DMS114 treated with DMSO at 0.1 percent for 48 hours (cell line): Measurements from ENCODE around the gene RNFT2.

ENCODE experiments used
- DNase-seq: peaks from one replicate; lab custom pipeline; 2025; ENCODE audit not compliant: unreplicated experiment; lab: John Stamatoyannopoulos, UW

RNFT2 gene

DNA sequence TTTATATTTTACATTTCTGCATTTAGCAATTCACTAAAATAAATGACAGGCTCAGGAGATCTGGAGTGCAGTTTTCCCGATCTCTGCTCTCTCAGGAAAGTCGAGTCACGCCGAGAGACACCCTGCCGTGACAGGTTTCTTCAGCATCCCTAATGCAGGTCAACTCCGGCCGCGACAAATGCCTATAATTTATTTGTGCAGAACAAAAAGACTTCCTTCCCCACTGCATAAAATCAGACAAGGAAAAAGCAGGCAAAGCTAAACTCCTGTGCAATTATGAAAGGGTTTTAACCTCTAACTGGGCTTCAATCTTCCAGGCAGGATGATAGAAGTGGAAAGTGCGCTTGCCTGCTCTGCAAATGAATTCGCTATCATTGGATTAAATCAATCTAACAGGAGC, 28.3 kb upstream of the RNFT2 start:
- DNase-seq: no peak

DNA sequence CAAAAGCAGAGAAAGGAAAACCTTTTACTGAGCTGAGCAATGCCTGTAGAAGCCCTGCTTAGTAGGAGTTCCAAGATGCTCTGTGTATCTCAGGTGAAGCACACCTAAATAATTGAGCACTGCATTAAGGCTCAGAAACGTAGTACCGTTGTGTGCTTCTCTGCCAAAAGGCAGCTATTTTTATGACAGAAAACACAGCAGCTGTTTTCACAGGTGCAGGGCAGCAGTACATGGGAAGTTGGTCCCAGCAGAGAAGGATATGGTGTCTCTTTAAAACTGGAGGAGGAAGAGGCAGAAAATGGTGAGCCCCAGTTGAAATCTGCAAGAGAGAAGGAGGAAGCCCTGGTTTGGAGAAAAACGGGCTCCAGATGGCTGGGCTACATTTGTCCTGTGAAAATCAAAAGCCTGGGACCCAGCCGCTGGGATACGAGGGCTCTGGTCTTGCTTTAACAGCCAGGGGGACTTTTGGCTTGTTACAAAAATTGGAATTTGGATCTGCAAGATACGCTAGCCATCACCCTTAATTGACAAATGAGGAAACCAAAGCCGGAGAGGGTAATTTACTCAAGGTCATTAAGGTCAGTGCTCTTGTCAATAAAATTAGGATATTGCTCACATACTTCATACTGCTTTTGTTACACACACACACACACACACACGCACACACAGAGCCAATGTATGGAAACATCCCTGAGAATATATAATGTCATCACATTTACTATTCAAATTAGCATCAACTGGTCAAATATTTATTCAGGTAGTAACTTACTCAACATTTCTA, 27.6 kb upstream of the RNFT2 start:
- no peak for DNase-seq

DNA sequence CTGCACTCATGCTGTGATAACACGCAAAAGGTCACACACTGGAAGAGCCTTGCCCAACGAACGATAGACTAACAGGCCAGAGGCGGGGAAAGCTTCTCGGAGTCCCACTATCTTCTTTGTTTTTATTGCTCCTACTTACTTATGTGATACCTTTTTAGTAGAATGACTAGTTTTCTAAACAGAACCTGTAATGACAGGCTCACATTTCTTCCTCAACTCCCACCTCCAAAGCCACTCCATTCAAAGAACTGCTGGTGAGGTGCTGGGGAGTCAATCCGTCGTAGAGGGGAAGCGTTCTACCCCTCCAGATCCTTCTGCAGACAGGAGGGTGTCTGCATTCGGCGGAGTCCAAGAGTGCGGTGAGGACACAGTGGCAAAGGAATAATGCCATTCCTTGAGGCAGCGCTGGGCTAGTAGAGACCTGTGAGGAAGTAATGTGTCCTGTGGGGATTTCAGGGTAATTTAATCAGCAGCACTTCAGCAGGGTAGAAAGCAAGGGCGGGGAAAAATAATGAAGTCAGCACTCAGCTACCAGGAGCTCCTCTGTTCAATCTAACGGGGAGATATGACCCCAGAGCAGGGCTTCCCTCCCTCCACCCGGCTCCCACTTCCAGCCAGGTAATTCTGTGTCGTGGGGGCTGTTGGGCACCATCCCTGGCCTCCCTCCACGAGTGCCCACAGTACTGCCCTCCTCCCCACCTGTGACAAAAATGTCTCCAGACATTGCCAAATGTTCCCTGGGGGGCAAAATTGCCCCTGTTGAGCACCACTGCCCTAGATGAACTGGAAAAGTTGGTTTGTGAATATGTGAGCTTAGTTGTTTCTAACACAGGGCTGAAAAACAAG, 25.4 kb upstream of the RNFT2 start:
- no peak for DNase-seq

DNA sequence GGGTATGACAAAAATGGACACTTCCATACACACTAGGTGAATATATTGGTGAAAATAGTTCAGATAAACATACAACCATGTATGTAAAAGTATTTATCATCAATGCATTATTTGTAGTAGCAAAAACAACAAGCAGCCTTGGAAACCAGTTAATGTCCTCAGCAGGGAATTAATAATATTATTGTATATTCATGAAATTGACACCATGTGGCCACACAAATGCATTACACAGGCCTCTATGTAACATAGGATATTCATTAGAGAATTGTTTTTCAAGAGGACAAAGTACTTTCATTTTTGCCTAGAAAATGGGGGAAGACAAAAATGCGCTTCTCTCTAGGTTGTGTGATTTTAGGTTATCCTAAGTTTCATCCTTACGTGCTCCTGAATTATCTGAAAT, 24.6 kb upstream of the RNFT2 start:
- DNase-seq: no peak

DNA sequence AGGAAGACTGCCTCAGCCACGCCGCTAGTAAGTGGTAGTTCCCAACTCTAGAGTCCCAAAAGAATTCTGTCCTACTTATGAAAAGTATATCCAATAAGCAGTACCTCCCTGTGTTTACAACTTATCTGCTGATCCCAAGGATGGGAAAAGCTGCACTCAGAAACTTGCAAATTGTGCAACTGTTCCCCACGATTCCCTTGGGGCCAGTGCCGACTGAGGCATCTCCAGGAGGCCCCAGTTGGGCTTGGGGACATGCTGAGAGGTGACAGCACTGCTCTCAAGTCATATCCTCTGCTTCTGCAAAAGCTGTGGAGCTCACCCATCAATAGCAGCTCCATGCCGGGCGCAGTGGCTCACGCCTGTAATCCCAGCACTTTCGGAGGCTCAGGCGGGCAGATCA, 23.9 kb upstream of the RNFT2 start:
- DNase-seq: no peak

DNA sequence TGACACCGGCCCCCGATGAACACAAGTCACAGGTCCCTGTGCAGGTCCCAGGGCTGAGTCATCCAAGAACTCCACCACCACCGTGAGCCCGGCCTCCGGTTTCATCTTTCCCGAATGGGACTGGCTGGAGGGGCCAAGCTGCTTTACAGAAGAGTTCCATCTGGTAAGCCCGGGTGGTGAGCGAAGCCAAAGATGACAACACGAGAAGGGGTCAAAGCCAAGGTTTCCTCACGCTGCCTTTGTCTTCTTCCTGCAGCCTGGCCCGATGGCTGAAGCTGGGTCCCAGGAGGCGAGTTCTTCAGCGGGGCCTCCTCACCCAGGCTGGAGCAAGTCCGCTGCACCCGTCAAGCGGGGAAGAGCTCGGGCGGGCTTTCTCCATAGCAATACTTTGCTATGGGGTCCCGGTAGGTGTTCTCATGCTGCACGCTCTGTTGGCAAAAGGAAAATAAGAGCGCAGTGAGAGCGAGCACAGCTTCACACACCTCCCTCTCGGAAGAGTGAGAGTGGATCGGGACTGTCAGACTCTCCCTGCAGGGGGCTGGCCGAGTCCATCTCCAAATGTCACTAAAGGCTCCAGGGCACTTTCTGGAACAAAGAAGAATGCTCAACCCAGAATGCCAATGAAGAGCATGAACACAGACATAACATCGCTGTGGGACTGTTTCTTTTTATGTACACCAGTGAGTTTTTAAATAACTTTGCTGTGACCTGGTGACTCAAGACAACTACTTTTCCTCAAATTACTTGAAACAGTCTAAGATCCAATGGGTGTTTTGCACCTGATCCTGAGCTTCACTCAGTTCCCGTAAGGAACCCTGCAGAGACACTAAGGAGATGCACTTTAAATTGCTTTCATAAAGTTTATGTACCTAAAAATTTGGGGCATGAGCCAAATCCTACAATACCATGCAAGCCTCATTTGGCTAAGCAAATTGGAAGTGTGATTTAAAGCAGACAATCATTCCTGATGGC, 20.4 kb upstream of the RNFT2 start:
- DNase-seq: no peak

DNA sequence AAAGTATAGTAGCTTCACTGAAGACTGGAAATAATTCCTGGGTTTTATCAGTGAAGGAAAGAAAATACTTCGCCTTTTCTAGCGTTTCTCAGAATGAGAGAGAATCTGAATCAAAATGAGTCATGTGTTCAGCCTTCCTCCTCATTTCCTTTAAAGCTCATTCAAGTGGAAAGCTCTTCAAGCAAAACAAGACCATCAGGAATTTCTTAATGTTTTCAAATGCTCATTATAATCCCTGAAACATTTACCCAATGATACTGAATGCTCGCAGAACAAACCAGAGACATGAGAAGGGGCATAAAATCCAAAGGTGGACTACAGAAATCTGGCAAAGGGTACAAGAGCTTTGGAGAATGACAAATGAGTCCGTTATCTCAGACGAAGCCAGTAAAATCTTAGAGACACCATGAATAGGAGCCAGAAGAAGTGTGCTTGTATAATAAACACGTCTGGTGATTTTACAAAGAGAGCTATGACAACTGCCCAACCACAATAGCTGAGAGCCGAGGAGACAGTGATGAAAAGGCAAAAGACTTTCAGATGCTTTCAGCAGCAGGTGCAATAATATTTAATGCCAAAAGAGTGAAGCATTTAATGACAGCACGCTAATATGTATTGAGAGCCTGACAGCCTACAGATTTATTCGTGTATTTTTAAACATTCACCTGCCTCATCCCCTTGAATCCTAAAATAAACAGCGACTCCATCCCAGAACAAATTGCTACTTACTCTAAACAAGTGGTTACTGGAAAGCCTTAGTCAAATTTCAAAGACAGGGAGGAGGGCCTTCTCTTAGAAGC, 19.3 kb upstream of the RNFT2 start:
- no peak for DNase-seq

DNA sequence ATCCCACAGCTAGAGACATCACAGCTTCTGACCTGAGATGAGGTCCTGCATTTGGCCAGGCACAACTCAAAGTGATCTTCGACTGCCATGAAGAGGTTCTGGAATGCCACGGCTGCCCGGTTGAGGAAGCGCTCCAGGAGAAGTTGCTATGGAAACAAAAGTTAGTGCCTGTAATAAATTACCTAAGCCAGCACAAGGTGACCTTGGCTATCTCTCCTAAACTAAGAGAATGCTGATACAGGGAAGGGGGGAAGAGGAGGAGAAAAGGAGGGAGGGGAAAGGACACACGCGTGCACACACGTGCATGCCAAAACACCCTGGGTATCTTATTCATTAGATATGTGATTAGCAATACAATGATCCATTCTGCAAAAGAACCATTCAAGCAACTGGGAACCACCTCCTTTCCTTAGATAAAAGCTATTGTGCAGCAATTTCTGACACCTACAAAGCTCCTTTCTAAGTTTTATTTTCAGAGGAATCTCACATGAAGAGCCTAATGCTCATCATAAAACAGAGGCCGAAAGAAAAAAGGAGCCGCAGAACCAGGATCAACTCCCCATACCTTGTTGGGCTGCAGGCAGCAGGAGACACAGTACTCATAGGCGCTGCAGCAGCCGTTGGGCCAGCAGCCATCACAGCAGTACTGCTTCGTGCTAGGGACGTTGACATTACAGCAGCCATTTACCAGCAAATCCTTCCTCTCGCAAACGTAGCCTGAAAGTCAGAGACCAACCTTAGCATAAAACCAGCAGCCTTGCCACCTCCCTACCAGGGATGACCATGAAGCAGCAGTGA, 18.2 kb upstream of the RNFT2 start:
- DNase-seq: no peak

DNA sequence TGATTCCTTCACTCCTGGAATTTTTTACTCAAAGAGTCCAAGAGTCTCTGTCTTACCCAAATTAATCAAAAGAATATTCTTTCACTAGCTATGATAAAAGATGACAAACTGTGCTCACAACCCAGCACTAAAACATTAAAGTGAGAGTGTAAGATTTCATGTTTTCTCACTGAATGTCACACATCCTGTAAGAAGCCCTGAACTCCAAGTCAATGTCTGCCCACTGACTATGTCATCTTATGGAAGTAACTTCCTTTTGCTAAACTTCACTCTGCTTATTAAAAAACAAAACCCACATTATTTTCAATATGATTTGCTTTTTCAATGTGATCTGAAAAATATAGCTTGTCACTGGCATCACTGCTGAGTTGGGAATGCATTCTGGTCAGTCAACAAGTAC, 15.9 kb upstream of the RNFT2 start:
- no peak for DNase-seq

DNA sequence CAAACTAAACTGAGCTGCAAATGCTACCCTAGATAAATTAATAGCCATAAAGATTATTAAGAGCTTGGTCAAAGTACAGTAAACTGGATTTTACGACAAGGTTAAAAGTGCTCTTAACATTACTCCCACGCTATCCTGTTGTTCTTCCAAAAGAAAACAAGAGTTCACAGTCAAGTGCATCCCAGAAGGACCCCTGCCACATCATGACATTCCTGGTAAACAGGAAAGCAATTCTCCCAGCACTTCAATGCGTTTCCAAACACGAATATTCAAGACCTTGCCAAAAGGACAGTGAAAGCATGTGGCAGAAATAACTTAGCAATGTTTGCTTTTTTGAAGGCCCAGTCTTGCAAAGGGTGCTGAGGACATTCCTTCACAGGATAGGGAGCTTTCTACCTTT, 11.4 kb upstream of the RNFT2 start:
- DNase-seq: no peak

DNA sequence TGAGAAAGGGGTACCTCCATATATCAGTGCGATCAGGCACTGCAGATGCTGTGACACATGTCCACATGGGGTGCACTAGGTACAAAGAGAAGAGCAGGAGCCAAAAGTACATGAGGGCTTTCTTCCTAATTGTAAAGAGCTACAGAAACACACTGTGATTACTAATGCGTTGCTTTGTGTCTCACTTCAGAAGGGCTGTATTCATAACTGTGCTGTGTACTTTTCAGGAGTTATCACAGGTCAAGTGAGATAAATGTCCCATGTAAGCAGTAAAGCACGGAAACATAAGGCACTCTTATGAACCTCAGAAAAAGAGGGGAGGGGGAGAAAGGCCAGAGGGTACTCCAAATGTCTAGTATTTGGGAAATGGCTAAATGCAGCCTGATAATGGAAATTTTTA, 10.9 kb upstream of the RNFT2 start:
- no peak for DNase-seq

DNA sequence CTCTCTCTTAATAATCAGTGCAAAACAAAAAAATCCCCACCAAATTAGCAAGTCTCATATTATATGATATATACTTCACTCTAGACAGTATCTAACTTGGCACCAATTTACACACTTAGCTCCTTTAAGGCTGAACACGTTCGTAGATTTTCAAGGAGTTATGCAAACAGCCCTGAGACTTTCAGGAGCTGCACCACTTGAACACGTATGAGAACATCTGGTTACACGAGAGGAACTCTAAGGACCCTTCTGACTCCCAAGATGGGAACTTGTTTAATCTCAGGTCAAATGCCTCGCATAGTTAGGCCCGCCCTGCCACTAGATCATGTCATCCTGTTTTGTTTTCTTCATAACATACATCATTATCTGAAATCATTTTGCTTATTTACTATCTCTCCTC, 10.2 kb upstream of the RNFT2 start:
- DNase-seq: no peak

DNA sequence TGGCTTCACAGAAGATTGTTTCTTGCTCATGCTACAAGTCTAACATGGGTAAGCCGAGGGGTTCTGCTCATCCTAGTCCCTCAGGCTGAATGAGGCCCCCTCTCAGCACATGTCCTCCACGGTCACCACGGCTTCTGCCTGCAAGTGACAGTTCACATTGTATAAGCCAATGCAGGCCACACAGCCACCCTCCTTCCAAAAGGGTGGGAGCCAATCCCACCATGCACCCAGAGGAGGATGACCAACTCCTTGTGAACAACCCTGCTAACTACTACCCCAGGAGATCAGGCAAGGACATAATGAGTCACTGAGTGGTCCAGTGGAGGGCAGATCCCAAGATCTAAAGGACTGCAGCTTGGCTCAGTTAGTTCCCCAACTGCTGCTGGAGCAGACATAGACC, 6.3 kb upstream of the RNFT2 start:
- no peak for DNase-seq

DNA sequence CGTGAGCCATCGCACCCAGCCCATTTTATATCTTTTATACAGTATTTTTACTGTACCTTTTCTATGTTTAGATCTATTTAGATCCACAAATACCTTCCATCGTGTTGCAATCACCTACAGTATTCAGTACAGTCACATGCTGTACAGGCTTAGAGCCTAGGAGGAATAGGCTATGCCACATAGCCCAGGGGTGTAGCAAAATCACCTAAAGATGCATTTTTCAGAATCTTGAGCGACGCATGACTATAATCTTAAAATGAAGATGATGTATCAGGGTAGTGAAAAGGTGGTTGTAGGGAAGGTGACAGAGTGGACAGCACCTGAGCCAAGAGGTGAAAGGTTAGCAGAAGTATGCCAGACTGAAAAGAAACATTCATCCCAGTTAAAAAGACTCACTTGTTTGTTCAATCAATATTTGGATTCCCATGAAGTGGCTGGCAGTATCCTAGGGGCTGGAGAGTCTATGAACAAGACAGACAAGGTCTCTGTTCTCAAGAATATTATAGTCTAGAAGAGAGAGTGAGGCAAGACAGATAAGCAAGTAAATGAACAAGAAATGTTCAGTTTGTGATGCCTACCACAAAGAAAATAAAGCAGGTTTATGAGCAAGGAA, 3.9 kb upstream of the RNFT2 start:
- DNase-seq: no peak

DNA sequence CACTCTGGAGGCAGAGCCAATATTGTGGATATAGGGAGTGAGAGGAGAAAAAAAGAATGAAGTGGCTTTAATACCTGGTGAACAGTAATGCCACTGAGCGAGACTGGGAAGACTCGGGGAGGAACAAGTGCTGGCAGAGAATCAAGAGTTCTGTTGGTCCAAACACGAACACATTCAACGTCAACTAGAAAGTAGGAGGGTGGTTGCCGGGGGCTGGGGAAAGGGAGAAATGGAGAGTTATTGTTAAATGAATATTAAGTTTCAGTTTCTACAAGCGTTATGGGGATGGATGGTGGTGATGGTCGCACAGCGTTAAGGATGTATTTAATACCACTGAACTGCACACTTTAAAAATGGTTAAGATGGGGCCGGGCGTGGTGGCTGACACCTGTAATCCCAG, 3.0 kb upstream of the RNFT2 start:
- DNase-seq: no peak

DNA sequence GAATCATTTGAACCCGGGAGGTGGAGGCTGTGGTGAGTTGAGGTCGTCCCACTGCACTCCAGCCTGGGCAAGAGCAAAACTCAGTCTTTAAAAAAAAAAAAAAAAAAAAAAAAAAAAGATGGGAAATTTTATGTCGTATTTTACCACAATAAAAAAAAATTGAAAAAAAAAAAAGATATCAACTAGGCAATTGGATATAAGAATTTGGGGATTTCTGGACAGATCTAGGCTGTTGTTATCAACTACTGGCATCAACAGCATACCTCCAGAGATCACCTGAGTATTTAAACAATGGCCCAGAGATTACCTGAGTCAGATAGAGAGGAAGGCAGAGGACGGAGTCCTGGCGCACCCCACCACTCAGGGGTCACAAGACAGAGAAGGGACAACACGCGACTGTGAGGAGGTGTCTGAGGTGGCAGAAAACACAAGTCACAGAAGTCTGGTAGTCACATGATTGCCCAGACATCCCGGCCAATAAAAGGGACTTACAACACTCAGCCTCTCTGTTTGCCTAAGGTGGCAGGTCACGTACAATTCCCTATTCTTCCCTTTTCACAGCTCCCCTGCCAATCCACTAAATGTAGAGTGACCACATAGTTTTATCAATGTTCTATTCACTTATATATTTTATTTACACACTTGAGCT, 2.0 kb upstream of the RNFT2 start:
- no peak for DNase-seq

DNA sequence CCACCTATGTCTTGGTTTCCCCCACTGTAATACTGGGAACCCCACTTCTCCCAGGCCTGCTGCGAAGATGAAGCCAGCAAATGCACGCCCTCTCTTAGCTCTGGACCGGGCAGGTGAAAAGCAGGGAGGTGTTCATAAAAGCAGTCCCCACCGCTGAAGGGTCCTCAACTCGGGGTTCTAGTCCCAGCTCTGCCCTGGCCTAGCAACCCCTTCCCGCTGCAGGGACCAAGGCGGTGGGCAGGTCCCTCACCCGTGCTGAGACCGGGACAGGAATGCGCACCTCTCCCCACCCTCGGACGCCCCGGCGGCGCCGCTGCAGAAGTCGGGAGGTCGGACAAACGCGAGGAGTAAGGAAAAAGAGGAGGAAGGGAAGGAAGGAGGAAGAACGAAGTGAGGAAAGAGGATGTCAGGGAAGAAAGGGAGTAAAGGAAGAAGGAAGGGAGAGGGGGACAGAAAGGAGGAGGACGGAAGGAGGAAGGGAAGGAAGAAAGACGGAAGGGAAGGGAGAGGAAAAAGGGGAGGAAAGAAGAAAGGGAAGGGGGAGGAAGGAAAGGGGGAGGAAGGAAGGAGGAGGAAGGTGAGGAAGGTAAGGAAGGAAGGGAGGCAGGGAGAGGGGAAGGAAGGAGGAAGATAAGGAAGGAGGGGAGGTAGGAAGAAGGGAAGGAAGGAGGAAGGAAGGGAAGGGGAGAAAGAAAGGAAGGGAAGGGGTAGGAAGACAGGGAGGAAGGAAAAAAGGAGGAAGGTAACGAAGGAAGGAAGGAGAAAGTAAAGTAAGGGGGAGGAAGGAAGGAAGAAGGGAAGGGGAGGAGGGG, 947 bp upstream of the RNFT2 start:
- DNase-seq: no peak

DNA sequence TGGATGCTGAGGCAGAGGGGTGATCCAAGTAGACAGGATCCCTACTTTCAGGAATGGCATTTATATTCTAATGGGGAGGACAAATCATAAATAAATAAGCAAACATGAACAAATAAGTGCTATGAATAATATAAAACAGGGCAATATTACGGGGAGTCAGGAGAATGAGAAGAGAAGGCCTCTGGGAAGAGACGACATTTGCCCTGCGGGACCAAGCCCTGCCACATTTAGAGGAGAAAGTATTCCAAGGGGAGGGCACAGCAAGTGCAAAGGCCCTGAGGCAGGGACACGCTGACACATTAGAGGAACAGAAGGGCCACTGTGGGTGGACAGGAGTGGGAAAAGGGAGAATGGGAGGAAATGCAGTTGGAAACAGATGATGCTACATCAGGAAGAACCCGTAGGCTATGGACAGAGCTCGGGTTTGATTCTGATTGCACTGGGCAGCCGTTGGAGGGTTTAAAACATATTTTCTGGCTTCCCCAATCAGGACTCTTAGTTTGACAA, 1.3 kb downstream of the RNFT2 start:
- DNase-seq: no peak
